ENCODE results near the gene HNRNPL.
A peak's percentile ranks its signal among the peaks of the same experiment; 100 is the strongest.
"Not testable (repeated sequence)": the region's sequence is repeated elsewhere in the genome, so short reads cannot be mapped to it uniquely, and the experiment has no call there.

HNRNPL gene

DNA sequence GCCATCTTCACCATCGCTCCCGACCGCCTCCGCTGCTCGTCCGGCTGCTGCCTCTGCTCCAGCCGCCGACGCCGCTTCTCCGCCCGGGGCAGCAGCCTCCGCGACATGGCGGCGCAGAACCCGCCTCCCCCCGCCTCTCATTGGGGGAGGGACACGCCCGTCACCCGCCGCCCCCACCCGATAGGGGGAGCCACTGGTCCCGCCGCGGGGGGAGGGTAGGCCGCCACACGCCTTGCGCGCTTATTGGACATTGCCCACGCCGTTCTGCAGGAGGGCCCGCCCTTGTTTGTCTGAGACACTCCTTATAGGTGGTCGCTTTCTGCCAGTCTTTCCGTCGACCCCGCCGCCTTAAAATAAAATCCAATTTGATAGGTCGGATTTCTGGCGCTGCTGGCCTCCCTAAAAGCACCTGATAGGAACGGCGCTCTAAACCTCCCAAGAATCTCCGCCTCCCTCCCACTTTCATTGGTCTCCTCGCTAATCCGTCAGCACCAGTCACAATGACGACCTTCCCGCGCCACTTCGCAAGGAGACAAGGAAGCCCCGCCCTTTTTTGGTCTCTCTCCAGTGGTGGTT is at the start of gene HNRNPL:
HNRNPL (minus strand) TSS at position 127 of the 576 bp plus-strand sequence; CDS start at position 107, 20 bp downstream.
- Mint-ChIP-seq H3K4me1 (ENCODE audit: low read depth) (peaks cover 40% of the 10 kb centered on the region), H3K27ac (peak within 1 kb of the TSS; percentile 97), H3K4me3 (peak within 1 kb of the TSS; percentile 95), H3K27me3 (ENCODE audit: low read depth) (no peaks in the 10 kb centered on the region), H3K36me3 (ENCODE audit: low read depth) (peaks cover 30% of the 10 kb centered on the region), H3K9me3 (no peaks in the 10 kb centered on the region)

DNA sequence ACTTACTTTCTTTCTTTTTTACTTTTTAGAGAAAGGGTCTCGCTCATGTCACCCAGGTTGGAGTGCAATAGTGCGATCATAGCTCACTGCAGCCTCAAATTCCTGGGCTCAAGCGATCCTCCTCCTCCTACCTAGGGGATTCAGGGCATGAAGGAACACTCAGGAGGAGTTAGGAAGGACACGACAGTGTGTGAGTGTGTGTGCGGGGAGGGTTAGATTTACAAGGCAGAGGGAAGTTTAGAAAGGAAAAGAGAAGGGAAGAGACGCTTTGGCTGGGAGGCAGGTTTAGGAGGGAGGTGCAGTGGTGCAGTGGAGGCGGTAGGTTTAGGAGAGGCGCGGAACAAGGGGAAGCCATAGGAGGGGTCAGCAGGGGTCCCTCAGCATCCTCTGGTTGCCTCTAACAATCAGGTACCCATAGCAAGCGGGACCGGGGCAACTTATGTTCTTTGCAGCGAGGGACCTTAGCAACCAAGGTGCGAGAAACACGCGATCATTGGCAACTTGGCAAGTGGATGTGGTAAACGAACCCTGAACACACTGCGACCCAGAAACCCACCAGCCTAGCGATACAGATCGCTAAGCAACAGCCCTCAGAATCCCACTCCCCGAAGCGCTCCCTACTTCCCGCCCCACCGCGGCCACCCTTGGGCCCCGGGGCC is 49.1 kb upstream of the HNRNPL start:
- peak overlapping the region; percentile 99 for H3K27ac Mint-ChIP-seq
- H3K27me3 Mint-ChIP-seq (ENCODE audit: low read depth) = no peaks in the 10 kb centered on the region
- H3K9me3 Mint-ChIP-seq = no peaks in the 10 kb centered on the region
- peak overlapping the region; percentile 96 for H3K4me3 Mint-ChIP-seq
- H3K4me1 Mint-ChIP-seq (ENCODE audit: low read depth) = peaks cover 25% of the 10 kb centered on the region
- peaks cover 11% of the 10 kb centered on the region for H3K36me3 Mint-ChIP-seq (ENCODE audit: low read depth)

DNA sequence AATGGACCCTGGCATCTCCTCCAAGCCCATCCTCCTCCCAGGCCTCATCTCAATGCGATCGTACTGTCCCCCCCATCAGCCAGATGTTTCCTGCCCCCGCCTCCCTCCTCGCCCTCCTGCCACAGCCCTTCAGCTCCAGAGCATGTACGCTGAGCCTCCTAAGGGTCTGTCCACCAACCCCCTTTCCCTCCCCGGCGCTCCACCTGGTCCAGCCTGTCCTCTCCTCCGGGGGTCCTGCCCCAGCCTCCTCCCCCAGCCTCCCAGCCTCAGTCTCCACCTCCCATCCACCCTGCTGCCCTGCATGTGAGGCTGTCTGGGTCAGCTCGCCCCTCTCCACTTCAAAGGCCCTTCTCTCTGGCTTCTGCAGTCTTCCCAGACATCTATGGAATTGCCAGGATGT is 45.2 kb upstream of the HNRNPL start:
- Mint-ChIP-seq H3K27me3 (ENCODE audit: low read depth) (no peaks in the 10 kb centered on the region), H3K4me3 (no peak overlapping the region), H3K27ac (no peak overlapping the region), H3K36me3 (ENCODE audit: low read depth) (peaks cover 5% of the 10 kb centered on the region), H3K4me1 (ENCODE audit: low read depth) (peaks cover 10% of the 10 kb centered on the region), H3K9me3 (no peaks in the 10 kb centered on the region)

DNA sequence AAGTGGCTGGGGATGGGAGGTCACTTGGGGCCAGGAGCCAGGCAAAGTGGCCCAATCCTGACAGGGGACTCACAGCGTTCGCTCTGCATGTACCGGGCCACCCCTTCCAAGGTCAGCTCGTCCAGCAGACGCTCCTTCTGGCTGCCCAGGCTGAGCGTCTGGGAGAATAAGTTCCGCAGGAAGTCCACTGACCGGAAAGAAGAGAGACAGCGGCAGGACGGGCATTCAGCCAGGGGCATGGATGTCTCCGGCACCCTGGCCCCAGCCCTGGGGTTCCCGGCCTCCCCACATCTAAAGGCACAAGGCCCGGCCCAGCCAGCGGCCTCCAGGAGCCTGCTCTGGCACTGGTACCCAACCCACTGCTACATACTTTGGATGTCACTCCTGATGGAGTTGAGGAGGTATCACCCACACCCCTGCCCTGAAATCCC is 43.6 kb upstream of the HNRNPL start:
- H3K9me3 Mint-ChIP-seq = no peaks in the 10 kb centered on the region
- H3K4me1 Mint-ChIP-seq (ENCODE audit: low read depth) = peaks cover 5% of the 10 kb centered on the region
- no peaks in the 10 kb centered on the region for H3K27me3 Mint-ChIP-seq (ENCODE audit: low read depth)
- H3K4me3 Mint-ChIP-seq = no peak overlapping the region
- no peak overlapping the region for H3K27ac Mint-ChIP-seq
- H3K36me3 Mint-ChIP-seq (ENCODE audit: low read depth) = peaks cover 5% of the 10 kb centered on the region

DNA sequence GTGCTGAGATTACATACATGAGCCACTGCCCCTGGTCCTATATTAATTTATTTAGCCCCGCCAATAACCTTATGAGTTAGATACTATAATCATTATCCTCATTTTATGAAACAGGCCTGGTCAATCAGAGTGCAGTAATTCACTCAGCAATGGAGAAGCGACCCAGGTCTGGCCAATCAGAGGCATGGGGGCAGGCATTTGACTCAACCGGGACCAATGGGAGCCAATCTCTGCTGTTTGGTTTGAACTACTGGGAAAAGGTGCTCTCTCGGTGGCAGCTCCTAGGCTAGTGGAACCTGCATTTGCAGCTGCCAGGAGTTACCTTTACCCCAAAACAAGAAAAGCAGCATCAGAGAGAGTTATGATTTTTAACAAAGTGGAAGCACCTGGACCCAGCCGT is 43.1 kb upstream of the HNRNPL start:
- peaks cover 5% of the 10 kb centered on the region for H3K36me3 Mint-ChIP-seq (ENCODE audit: low read depth)
- H3K27ac Mint-ChIP-seq = no peak overlapping the region
- peaks cover 2% of the 10 kb centered on the region for H3K4me1 Mint-ChIP-seq (ENCODE audit: low read depth)
- no peak overlapping the region for H3K4me3 Mint-ChIP-seq
- H3K27me3 Mint-ChIP-seq (ENCODE audit: low read depth) = no peaks in the 10 kb centered on the region
- no peaks in the 10 kb centered on the region for H3K9me3 Mint-ChIP-seq

DNA sequence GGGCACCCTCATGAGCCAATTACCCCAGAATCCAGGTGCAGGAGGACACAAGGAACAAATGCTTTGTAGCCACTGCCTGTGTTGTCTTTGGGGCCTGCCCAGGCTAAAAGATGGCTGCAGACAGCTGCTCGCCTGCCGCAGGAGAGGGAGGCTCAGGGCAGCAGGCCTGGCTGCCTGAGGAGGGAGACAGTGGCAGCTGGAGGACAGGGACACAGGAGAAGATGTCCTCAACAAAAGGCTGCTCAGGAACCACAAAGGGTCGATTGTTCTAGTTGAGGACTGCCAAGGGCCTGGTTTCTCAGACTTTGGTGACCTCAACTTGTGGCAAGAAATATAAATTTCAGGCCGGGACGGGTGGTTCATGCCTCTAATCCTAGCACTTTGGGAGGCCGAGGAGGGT is 42.0 kb upstream of the HNRNPL start:
- Mint-ChIP-seq H3K4me3 (no peak overlapping the region), H3K9me3 (no peaks in the 10 kb centered on the region), H3K27me3 (ENCODE audit: low read depth) (no peaks in the 10 kb centered on the region), H3K4me1 (ENCODE audit: low read depth) (peaks cover 2% of the 10 kb centered on the region), H3K36me3 (ENCODE audit: low read depth) (peaks cover 5% of the 10 kb centered on the region), H3K27ac (no peak overlapping the region)

DNA sequence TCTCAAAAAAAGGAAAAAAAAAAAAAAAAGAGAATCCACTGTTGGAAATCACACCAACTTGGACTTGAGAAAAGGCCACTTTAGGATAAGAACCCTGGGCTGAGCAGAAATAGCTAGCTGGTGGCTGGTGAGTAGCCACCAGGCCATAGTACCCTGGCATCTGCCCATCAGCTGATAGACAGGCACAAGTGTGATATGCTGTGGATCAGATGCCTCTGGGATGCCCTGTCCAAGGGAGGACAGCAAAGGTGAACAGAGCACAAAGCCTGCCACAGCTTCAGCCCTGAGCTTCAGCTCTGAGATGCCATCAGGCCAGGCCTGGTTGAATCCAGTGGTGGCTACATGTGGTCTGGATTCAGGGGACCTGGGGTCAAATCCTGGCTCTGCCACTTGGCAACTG is 40.9 kb upstream of the HNRNPL start:
- Mint-ChIP-seq H3K27me3 (ENCODE audit: low read depth) (no peaks in the 10 kb centered on the region), H3K36me3 (ENCODE audit: low read depth) (peaks cover 5% of the 10 kb centered on the region), H3K4me1 (ENCODE audit: low read depth) (peaks cover 2% of the 10 kb centered on the region), H3K9me3 (no peaks in the 10 kb centered on the region), H3K27ac (no peak overlapping the region), H3K4me3 (no peak overlapping the region)

DNA sequence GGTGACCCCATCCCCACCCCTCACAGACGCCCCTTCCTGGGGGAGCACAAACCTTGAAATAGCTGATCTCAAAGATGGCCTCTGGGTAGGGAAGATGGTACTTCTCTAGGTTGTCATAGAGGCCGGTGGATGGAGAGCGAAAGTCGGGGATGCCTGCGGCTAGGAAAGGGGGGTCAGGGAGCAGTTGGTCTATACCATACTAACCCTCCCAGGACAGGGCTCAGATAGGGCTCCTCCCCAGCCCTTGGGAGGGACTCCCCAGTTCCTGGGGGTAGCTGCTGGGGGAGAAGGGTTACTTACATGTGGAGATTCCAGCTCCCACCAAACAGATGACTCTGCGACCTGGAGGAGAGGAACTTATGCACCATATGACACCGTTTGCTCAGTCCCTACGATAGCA is 40.0 kb upstream of the HNRNPL start:
- Mint-ChIP-seq H3K36me3 (ENCODE audit: low read depth) (peaks cover 4% of the 10 kb centered on the region), H3K4me1 (ENCODE audit: low read depth) (peaks cover 1% of the 10 kb centered on the region), H3K27me3 (ENCODE audit: low read depth) (no peaks in the 10 kb centered on the region), H3K4me3 (no peak overlapping the region), H3K9me3 (no peaks in the 10 kb centered on the region), H3K27ac (no peak overlapping the region)

DNA sequence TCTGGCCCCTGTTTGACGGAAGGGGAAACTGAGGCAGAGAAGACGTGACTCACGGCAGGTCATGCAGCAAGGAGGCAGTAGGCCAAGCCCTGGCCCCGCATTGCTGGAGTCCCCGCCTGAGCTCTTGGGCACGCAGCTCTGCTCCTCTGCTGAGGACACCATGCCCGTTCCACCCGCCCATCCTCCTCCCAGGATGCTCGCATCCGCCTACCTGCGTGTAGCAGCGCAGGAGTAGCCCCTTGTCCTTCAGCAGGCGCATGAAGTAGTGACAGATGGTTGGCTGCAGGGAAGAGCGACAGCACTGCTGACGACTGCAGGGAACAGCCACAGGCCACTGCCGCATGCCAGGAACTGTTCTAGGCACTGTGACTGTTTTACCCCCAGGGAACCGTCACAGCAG is 39.1 kb upstream of the HNRNPL start:
- Mint-ChIP-seq H3K9me3 (no peaks in the 10 kb centered on the region), H3K27ac (no peak overlapping the region), H3K4me1 (ENCODE audit: low read depth) (no peaks in the 10 kb centered on the region), H3K36me3 (ENCODE audit: low read depth) (peaks cover 2% of the 10 kb centered on the region), H3K27me3 (ENCODE audit: low read depth) (no peaks in the 10 kb centered on the region), H3K4me3 (no peak overlapping the region)

DNA sequence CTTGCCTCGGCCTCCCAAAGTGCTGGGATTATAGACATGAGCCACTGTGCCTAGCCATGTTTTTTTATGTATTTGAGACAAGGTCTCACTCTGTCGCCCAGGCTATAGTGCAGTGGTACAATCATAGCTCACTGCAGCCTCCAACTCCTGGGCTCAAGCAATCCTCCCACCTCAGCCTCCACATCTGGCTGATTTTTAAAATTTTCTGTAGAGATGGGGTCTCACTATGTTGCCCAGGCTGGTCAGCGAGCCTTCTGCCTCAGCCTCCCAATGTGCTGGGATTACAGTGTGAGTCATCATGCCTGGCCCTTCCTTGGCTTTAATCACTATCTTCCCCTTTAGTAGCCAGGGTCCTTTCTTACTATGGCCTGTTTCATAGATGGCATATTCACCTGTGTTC is 34.9 kb upstream of the HNRNPL start:
- not testable (repeated sequence) for H3K27ac Mint-ChIP-seq; H3K4me1 Mint-ChIP-seq (ENCODE audit: low read depth); H3K9me3 Mint-ChIP-seq

DNA sequence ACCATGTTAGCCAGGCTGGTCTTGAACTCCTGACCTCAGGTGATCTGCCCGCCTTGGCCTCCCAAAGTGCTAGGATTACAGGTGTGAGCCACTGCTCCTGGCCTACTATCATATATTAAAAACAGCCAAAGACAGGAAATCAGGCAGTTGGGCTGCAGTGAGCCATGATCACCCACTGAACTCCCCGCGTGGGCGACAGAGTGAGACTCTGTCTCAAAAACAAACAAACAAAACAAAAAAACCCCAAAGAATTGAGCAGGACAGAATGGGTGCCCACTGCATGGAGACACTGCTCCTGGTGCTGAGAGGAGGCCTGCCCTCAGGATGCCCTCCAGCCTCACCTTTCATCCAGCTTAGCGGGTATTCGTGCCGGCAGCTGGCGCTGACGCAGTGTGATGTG is 33.5 kb upstream of the HNRNPL start:
- H3K9me3 Mint-ChIP-seq = no peaks in the 10 kb centered on the region

More for the DNA sequence above, 34.9 kb upstream of the HNRNPL start:
- not testable (repeated sequence) for H3K36me3 Mint-ChIP-seq (ENCODE audit: low read depth); H3K4me3 Mint-ChIP-seq; H3K27me3 Mint-ChIP-seq (ENCODE audit: low read depth)

DNA sequence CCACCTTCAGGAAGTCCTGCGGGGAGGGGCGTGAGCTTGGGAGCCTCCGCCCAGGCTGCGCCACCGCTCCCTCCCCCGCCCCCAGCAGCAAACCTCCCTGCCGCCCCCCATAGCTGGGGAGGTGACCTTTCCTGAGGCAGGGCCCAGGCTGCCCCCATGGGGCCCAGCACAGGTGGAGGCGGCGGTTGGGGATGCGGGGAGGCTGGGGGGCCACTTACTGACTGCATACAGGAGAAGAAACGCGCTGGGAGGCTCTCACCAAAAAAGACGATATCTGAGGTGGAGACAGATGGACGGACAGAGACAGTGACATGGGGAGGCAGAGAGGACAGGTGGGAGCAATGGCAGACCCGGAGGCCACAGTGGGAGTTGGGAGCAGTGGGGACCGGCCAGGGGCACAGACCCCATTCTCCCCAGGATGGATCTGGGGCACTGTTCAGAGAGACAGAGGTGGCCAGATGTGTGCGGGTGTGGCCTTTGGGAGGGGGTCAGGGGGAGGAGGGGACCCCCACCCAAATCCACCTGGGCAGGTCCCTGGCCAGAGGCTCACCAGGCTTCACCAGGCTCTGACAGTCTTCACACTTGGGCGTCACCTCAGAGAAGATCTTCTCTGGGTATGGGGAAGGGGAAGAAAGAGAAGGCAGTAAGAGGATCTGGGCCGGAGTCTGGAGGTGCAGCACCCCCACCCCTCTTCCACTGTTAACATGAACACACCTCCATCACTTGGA is 31.3 kb upstream of the HNRNPL start:
- Mint-ChIP-seq H3K4me1 (ENCODE audit: low read depth) (peaks cover 20% of the 10 kb centered on the region), H3K36me3 (ENCODE audit: low read depth) (peaks cover 10% of the 10 kb centered on the region), H3K27me3 (ENCODE audit: low read depth) (no peaks in the 10 kb centered on the region), H3K9me3 (no peaks in the 10 kb centered on the region), H3K27ac (no peak overlapping the region), H3K4me3 (no peak overlapping the region)

More for the DNA sequence above, 33.5 kb upstream of the HNRNPL start:
- Mint-ChIP-seq H3K36me3 (ENCODE audit: low read depth) (peaks cover 4% of the 10 kb centered on the region), H3K27ac (no peak overlapping the region), H3K4me3 (no peak overlapping the region), H3K27me3 (ENCODE audit: low read depth) (no peaks in the 10 kb centered on the region), H3K4me1 (ENCODE audit: low read depth) (peaks cover 6% of the 10 kb centered on the region)

DNA sequence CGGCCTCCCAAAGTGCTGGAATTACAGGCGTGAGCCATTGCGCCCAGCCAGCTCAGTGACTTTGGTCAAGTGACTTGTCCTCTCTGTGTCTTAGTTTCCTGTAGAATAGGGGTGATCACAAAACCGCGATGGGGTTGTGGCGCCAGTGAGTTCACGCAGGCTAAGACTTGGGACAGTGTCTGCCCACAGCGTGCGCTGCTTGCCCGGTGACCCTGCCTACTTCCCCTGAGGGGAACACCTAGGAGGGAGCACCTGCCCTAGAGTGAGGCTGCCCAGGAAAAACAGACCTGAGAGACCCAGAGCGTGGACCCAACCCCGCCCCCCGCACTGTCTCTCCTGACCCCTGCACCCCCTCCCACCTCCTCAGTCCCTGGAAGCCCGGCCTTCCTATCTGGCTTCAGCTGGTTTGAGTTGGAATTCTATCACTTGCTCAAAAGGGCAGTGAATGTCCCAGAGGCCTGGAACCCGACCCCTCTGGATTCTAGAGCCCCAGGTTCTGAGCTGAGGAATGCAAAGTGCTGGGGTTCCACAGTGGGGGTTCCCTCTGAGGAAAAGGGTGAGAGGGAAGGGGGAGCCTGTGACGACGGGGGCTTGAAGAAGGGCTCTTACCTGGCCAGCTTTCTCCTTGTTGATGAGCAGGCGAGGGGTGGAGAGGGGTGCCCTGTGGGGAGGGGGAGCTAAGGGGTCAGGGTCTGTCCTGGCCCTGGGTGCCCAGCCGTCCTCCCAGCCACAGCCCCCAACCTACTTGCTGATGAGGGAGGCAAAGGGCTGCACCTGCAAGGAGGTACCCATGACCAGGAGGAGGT is 30.5 kb upstream of the HNRNPL start:
- Mint-ChIP-seq H3K4me3 (no peak overlapping the region), H3K27me3 (ENCODE audit: low read depth) (no peaks in the 10 kb centered on the region), H3K27ac (no peak overlapping the region), H3K4me1 (ENCODE audit: low read depth) (peaks cover 20% of the 10 kb centered on the region), H3K9me3 (no peaks in the 10 kb centered on the region), H3K36me3 (ENCODE audit: low read depth) (peaks cover 10% of the 10 kb centered on the region)

DNA sequence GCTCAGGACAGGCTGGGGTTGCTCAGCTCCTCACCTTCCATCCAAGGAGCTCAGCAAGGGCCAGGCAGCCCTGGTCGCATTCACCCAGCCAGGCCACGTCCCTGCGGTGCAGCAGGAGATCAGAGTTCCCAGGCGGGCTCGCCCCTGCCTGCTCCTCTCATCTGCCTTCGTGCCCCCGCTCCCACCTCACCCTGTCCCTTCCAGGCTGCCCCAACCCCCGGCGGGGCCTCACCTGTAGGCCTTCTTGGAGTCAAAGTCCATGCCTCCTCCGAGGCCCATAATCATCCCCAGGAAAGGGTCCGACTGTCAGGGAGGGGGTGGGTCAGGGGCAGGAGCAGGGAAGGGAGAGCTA is 29.6 kb upstream of the HNRNPL start:
- peaks cover 20% of the 10 kb centered on the region for H3K4me1 Mint-ChIP-seq (ENCODE audit: low read depth)
- peaks cover 10% of the 10 kb centered on the region for H3K36me3 Mint-ChIP-seq (ENCODE audit: low read depth)
- H3K27ac Mint-ChIP-seq = no peak overlapping the region
- no peaks in the 10 kb centered on the region for H3K27me3 Mint-ChIP-seq (ENCODE audit: low read depth)
- no peaks in the 10 kb centered on the region for H3K9me3 Mint-ChIP-seq
- H3K4me3 Mint-ChIP-seq = no peak overlapping the region

Measured in T-helper 1 cell treated with Interleukin-12 subunit alpha and Interleukin-12 subunit beta and Interleukin-4 antibody, amounts not matched to agents 30 μg/mL and 1 μg/mL, for 36 hours (primary cell).